HG02623 (cell line): Measurements from ENCODE around the gene CSNK1D.
A peak's percentile ranks its signal among the peaks of the same experiment; 100 is the strongest.

Source experiments
- ATAC-seq: cut with Tn5 transposase; IDR thresholded peaks from one replicate; pipeline ENCODE4 v1.9.1; 2021; ENCODE audit warnings: moderate library complexity; ENCODE audit not compliant: unreplicated experiment

CSNK1D gene

GRCh38 chr17:82311971-82312370, 38.5 kb upstream of the CSNK1D start:
- no peak for ATAC-seq

DNA sequence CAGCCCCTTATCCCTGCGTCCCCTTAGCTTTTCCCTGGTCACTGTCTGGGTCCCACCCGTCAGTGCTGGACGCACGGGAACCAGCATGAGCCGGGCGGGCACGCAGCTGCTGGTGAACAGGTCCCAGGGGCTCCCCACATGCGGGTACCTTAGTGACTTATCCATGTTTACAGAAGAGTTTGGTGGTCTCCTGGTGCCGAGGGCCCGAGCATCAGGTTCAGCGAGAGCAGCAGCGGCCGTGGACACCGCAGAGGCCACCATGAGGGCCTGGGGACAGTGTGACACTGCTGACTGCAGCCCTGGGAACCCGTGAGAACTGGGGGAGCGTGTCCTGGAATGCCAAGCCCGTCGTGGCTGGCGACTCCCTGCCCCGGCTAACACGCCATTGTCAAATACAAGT, 37.4 kb upstream of the CSNK1D start:
- no peak for ATAC-seq

- ATAC-seq: no peak
Measured at GRCh38 chr17:82309656-82310570, 36.4 kb upstream of the CSNK1D start.

- no peak for ATAC-seq
Measured at GRCh38 chr17:82305727-82306300, 32.3 kb upstream of the CSNK1D start.

DNA sequence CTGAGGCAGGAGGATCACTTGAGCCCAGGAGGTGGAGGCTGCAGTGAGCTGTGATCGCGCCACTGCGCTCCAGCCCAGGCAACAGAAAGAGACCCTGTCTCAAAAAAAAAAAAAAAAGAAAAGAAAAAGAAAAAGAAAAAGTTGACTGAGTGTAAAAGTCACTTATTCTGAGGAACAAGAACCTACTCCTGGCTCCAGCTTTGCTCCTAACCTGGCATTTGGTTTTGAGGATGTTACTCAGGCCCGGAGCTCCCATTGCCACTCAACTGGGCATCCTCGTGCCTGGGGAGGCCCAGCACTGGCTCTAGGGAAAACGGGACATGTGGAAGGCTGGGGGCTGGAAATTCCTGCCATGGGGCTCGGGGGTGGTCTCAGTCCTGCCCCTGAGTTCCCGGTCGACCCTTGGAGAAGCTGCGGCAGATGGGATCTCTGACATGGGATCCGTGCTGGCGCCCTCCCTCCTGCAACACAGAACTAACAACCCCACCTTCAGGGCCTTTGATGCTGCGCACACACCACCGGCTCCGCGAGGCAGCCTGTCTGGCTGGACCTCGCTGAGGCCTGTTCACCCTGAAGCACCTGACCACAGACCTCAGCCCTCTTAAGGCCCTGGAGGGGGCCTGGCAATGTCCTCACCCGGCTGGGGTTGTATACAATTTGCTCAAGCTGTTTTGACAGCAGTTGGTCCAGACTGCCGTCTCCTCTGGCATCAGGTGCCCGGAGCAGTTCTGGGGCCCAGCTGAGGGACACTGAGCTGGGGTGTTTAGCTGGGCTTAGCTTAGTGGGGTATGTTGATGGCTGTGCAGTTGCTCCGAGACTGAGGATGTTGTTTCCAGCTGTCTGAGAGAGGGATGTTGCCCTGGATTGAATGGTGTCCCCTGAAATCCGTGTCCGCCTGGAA, 31.6 kb upstream of the CSNK1D start:
- ATAC-seq: no peak

- no peak for ATAC-seq
Measured at GRCh38 chr17:82303944-82304808, 30.7 kb upstream of the CSNK1D start.

DNA sequence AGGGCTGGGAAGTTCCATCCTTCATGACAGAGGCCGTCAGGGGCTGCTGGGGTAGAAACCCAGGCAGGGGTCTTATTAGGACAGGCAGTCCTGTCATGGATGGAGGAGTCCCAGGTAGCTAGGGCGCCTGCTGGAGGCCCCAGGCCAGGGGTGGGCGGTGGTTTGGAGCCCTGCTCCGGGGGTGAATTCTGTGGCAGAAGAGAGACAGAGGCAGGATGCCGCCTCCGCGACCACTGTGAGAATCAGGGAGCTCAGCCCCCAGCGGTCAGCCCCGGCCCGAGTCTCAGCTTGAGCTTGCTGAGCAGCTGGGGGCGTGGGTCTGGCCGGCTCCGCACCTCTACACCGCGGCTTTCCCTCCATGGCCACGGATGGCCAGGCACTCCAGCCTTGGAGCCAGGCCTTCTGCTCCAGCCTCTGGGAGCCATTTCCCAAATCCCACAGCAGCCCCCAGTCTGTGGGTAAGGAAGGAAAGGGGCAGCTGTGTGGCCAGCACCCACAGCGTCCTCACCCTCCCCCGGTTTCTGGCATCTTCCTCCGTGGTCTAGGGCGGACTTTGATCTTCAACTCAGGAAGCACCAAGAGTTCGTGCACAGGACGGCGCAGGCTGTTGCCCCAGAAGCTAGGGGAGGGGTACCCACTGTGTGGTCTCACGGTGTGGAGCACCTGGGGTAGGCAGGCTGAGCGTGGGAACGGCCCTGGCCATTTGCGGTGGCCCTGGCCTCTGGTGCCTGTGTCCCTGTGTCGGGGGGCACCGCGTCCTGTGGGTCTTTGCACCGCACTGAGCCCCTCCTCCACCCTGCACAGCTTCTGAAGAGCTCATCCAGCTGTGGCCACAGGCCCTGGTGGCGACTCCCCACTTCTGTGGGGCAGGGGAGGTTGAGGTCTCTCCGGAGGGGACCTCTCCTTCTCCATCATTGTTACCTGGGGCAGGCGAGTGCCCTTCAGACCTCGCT, 29.8 kb upstream of the CSNK1D start:
- no peak for ATAC-seq

- no peak for ATAC-seq
Measured at GRCh38 chr17:82302568-82302963, 29.1 kb upstream of the CSNK1D start.

- ATAC-seq: no peak
Measured at GRCh38 chr17:82301916-82302567, 28.5 kb upstream of the CSNK1D start.

- ATAC-seq: no peak
Measured at GRCh38 chr17:82301300-82301915, 27.9 kb upstream of the CSNK1D start.

GRCh38 chr17:82300707-82301270, 27.3 kb upstream of the CSNK1D start:
- ATAC-seq: no peak

DNA sequence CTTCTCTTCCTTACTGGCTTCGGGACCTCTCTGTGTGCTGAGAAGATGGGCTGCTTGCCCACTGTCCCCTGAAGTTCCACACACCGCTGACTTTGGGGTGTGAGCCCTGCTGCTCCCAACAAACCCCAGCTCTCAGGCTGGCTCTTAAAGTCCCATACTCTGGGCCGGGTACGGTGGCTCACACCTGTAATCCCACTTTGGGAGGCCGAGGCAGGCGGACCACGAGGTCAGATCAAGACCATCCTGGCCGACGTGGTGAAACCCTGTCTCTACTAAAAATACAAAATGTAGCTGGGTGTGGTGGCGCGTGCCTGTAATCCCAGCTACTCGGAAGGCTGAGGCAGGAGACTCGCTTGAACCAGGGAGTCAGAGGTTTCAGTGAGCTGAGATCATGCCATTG, 26.7 kb upstream of the CSNK1D start:
- ATAC-seq: no peak

GRCh38 chr17:82299452-82299851, 26.0 kb upstream of the CSNK1D start:
- no peak for ATAC-seq

- ATAC-seq: no peak
Measured at GRCh38 chr17:82298538-82299421, 25.3 kb upstream of the CSNK1D start.

DNA sequence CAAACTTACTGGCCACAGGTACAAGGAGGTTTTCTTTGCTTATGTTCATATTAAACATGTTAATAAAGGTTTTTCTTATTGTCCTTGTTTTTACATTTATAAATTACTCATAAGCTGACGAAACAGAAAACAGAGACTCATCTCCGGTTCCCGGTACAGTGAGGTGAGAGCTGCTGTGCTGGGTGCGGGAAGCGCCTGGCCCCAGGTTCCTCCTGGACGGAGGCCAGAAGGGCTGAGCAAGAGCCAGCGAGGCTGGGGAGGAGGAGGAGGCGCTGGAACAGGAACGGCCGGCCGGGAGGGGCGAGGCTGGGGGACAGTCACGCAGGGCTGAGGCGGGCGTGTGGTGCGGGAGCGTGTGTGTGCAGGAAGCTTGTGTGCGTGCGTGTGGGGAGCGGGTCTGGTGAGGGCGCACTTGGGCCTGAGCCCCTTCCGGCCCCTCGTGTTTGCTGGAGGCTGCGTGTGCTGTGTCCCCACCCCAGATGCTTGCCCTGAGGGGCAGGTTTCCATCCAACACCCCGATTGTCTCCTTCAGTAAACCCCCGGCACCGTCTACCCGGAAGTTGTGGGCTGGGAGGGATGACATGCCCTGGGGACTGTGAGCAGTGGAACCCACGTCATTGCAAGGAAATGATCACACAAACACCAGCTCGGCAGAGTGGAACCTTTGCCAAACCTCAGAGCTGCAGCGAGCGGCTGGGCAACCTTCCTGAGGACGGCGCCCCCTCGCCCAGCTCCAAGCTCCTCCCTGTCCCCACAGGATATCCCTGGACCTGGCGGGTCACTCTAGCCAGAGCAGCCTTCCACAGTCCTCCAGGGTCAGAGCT, 24.4 kb upstream of the CSNK1D start:
- peak; percentile 49 for ATAC-seq

DNA sequence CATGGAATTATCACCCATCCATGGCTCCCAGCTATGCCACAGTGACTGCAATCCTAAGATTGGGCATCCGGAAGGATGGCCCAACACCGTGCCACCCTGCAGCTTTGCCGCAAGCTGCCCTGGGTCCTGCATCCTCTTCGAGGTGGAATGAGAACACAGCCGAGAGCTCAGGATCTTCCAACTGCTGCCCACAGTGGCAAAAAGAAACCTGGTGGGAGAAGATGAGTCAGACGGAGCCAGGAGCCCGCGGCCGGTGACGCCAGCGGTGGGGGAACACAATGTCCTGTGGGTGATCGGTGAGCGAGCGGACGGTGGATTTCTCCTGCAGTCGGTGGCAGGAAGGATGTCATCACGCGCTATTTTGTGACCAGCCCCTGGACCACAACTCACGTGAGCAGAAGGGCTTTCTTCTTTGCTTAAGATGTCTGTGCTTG, 23.8 kb upstream of the CSNK1D start:
- ATAC-seq: no peak
